Measurements from ENCODE around the gene PPP4R2.
A peak's percentile ranks its signal among the peaks of the same experiment; 100 is the strongest.

PPP4R2 gene

GRCh38 chr3:73041537-73041936, 44.9 kb downstream of the PPP4R2 start:
- TF ChIP-seq CTCF (conservative IDR thresholded peaks at IDR 0.05): no peak
- H3K27ac ChIP-seq: peak overlapping the region; percentile 1; the same call in 1 of the 2 replicates

GRCh38 chr3:73043414-73043813, 46.8 kb downstream of the PPP4R2 start:
- H3K27ac ChIP-seq: no peak overlapping the region
- TF ChIP-seq CTCF (conservative IDR thresholded peaks at IDR 0.05): no peak

- TF ChIP-seq CTCF (conservative IDR thresholded peaks at IDR 0.05): no peak
- H3K27ac ChIP-seq: no peak overlapping the region
These were observed 48.8 kb downstream of the PPP4R2 start for GRCh38 chr3:73045391-73045790.

- H3K27ac ChIP-seq: no peak overlapping the region
- TF ChIP-seq CTCF (conservative IDR thresholded peaks at IDR 0.05): no peak
These were observed 49.6 kb downstream of the PPP4R2 start for GRCh38 chr3:73046195-73046594.

- H3K27ac ChIP-seq: no peak overlapping the region
- no peak for TF ChIP-seq CTCF (conservative IDR thresholded peaks at IDR 0.05)
These were observed 52.7 kb downstream of the PPP4R2 start for GRCh38 chr3:73049319-73049718.

- H3K27ac ChIP-seq: peak overlapping the region; percentile 33; the same call in 1 of the 2 replicates
- TF ChIP-seq CTCF (conservative IDR thresholded peaks at IDR 0.05): no peak
These were observed 56.2 kb downstream of the PPP4R2 start for GRCh38 chr3:73052857-73053256.

GRCh38 chr3:73055583-73055982, 59.0 kb downstream of the PPP4R2 start:
- no peak overlapping the region; the same call in 1 of the 2 replicates for H3K27ac ChIP-seq
- no peak for TF ChIP-seq CTCF (conservative IDR thresholded peaks at IDR 0.05)
